Testis (tissue), 2 donors: ENCODE results near the gene MOCS2.

Source experiments
- POLR2A ChIP-seq: fragments of 450-650 bp; IDR thresholded peaks from one replicate; pipeline ENCODE4 v1.6.1; 2017; ENCODE audit warnings: antibody characterized with exemption, mild to moderate bottlenecking, moderate library complexity
- TF ChIP-seq, protein P1 (sequence below), 3 experiments: fragments of 450-650 bp in 2 of 3; fragments of 200-600 bp in 1 of 3; sonication (generic) in 1 of 3; IDR thresholded peaks; one replicate each; pipeline ENCODE4 v1.5.1; 2016 to 2019; ENCODE audit warnings: antibody characterized with exemption in 3 of 3, mild to moderate bottlenecking in 2 of 3, moderate library complexity in 1 of 3

DNA sequence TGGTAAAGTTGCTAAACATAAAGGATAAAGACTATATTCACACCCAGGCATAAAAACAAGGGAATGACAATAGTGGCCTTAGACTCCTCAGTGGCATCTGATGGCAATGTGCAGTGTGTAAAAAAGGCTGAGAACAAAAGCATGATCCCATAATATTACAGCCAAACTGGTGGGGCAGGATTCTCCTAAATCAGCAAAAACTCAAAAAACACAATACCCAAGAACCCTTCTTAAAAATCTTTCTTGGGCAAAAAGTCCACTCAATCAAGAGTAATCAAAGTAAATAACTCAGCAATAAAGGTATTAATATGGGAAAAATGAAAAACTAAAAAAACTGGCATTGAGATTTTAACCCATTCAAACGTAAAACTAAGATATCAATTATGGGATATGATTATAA is 1.6 kb upstream of the MOCS2 start:
- TF ChIP-seq, protein P1, sequence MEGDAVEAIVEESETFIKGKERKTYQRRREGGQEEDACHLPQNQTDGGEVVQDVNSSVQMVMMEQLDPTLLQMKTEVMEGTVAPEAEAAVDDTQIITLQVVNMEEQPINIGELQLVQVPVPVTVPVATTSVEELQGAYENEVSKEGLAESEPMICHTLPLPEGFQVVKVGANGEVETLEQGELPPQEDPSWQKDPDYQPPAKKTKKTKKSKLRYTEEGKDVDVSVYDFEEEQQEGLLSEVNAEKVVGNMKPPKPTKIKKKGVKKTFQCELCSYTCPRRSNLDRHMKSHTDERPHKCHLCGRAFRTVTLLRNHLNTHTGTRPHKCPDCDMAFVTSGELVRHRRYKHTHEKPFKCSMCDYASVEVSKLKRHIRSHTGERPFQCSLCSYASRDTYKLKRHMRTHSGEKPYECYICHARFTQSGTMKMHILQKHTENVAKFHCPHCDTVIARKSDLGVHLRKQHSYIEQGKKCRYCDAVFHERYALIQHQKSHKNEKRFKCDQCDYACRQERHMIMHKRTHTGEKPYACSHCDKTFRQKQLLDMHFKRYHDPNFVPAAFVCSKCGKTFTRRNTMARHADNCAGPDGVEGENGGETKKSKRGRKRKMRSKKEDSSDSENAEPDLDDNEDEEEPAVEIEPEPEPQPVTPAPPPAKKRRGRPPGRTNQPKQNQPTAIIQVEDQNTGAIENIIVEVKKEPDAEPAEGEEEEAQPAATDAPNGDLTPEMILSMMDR (IDR thresholded peaks at IDR 0.05), result no peak
- TF ChIP-seq POLR2A, result no peak
